Measurements from ENCODE around the gene PDE3A.

PDE3A gene

DNA sequence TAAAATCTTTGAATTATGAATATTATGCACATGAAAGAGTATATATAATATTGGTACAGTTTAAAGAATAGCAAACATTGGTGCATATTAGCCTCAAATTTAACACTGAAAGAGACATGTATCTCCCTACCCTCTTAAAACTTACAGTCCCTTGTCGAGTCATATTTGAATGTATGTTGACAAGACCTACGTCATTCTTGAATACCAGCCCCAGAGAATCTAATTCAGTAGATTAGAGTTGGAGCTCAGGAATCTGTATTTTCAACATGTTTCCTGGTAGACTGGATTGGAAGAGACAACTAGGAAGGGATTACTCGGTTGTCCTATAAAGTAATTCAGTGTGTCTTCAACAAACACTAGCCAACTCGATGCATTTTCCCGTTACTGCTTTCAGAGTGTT is 104.8 kb downstream of the PDE3A start:
- no peaks in the 10 kb centered on the region for H3K36me3 Mint-ChIP-seq (ENCODE audit: low read depth)
- no peaks in the 10 kb centered on the region for H3K9me3 Mint-ChIP-seq
- no peaks in the 10 kb centered on the region for H3K4me1 Mint-ChIP-seq (ENCODE audit: low read depth)
- no peaks in the 10 kb centered on the region for H3K27me3 Mint-ChIP-seq (ENCODE audit: low read depth)
- no peak overlapping the region for H3K27ac Mint-ChIP-seq
- no peak overlapping the region for H3K4me3 Mint-ChIP-seq

DNA sequence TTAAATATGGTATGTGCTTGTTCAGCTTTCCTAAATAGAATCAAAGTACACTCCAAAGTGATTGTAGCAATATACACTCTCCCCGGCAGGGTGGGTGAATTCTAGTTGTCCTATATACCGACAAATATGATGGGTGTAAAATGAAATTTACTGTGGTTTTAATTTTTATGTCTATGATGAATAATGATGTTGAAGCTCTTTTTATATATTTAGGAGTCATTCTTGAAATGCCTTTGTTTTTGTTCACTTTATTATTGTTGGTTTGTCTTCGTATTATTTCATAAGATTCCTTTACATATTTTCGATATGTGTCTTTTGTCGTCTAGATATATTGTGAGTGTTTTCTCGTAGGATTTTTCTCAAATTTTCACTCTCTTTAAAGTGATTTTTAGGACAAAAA is 105.7 kb downstream of the PDE3A start:
- Mint-ChIP-seq H3K27me3 (ENCODE audit: low read depth) (no peaks in the 10 kb centered on the region), H3K27ac (no peak overlapping the region), H3K4me1 (ENCODE audit: low read depth) (no peaks in the 10 kb centered on the region), H3K4me3 (no peak overlapping the region), H3K36me3 (ENCODE audit: low read depth) (no peaks in the 10 kb centered on the region), H3K9me3 (no peaks in the 10 kb centered on the region)

DNA sequence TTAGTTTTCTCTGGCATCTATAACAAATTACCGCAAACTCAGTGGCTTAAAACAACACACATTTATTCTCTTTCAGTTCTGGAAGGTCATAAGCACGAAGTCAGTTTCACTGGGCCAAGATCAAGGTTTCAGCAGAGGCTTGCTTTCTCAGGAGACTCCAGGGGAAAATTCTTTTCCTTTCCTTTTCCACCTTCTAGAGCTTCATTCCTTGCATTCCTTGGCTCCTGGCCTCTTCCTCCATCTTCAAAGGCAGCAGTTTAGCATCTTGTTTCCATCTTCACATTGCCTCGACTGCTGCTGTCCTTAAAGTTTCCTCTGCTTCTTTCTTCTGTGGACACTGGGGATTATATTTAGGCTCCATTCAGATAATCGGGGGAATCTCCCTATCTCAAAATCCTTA is 106.1 kb downstream of the PDE3A start:
- H3K4me1 Mint-ChIP-seq (ENCODE audit: low read depth) = no peaks in the 10 kb centered on the region
- no peak overlapping the region for H3K4me3 Mint-ChIP-seq
- H3K36me3 Mint-ChIP-seq (ENCODE audit: low read depth) = no peaks in the 10 kb centered on the region
- H3K27me3 Mint-ChIP-seq (ENCODE audit: low read depth) = no peaks in the 10 kb centered on the region
- H3K27ac Mint-ChIP-seq = no peak overlapping the region
- H3K9me3 Mint-ChIP-seq = no peaks in the 10 kb centered on the region

- Mint-ChIP-seq H3K4me3 (no peak overlapping the region), H3K36me3 (ENCODE audit: low read depth) (no peaks in the 10 kb centered on the region), H3K27me3 (ENCODE audit: low read depth) (no peaks in the 10 kb centered on the region), H3K4me1 (ENCODE audit: low read depth) (no peaks in the 10 kb centered on the region), H3K9me3 (no peaks in the 10 kb centered on the region), H3K27ac (no peak overlapping the region)
Measured at GRCh38 chr12:20475542-20475941, 107.2 kb downstream of the PDE3A start.

DNA sequence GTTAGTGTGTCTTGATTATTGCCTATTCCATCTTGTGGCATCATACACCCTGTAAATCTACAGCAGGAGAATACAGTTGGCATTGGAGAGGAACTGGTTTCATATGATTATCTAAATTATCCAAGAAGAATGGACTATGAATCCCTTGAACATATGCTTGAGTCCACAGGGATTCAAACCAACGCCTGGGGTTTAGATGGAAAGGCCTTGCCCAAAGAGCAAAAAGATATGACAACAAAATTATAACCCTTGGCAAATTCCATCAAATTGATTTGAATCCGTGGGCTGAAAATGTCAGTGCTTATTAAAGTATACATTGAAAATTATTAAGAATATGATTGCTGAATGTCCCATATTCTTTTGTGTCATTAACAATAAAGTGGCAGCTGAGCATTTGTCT is 108.2 kb downstream of the PDE3A start:
- H3K36me3 Mint-ChIP-seq (ENCODE audit: low read depth) = no peaks in the 10 kb centered on the region
- H3K4me1 Mint-ChIP-seq (ENCODE audit: low read depth) = no peaks in the 10 kb centered on the region
- no peak overlapping the region for H3K4me3 Mint-ChIP-seq
- no peaks in the 10 kb centered on the region for H3K27me3 Mint-ChIP-seq (ENCODE audit: low read depth)
- no peaks in the 10 kb centered on the region for H3K9me3 Mint-ChIP-seq
- H3K27ac Mint-ChIP-seq = no peak overlapping the region

DNA sequence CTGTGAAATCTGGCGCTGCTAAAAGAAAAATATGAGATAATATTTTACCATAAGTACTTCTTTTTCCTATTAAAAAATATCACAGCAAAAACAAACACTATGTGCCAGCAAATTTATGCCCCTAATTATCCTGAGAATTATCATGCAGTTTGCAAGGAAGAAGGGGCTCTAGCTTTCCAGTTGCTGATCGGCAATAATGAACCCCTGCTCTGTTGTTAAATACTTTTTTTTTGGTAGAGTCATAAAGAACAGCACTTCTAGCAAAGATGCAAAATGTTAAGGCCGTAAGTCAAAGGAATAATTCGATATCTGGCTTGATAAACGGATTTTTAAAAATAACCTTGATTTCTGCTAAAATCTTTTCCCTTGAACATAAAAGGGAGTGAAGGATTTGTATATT is 108.9 kb downstream of the PDE3A start:
- Mint-ChIP-seq H3K4me1 (ENCODE audit: low read depth) (no peaks in the 10 kb centered on the region), H3K4me3 (no peak overlapping the region), H3K9me3 (no peaks in the 10 kb centered on the region), H3K27ac (no peak overlapping the region), H3K27me3 (ENCODE audit: low read depth) (no peaks in the 10 kb centered on the region), H3K36me3 (ENCODE audit: low read depth) (no peaks in the 10 kb centered on the region)

DNA sequence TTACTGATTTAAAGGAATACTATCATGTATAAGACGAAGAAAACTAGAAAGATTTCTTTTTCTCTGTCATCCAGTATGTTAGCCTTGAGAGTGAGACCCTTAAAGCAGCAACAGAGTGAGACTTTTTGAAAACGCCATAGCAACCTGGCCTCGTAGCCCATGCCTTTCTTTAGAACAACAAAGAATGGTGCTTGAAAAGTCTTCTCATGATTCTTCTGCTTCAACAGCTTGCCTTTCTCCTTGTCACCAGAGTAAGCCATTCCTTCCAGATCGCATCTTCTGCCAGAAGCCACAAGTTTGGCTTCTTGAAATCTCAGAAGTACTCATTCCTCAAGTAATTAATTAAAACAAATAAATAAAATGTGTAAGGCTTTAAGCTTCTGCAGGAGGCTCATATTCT is 109.3 kb downstream of the PDE3A start:
- H3K27me3 Mint-ChIP-seq (ENCODE audit: low read depth) = no peaks in the 10 kb centered on the region
- H3K9me3 Mint-ChIP-seq = no peaks in the 10 kb centered on the region
- H3K4me1 Mint-ChIP-seq (ENCODE audit: low read depth) = no peaks in the 10 kb centered on the region
- no peaks in the 10 kb centered on the region for H3K36me3 Mint-ChIP-seq (ENCODE audit: low read depth)
- H3K27ac Mint-ChIP-seq = no peak overlapping the region
- H3K4me3 Mint-ChIP-seq = no peak overlapping the region

- Mint-ChIP-seq H3K36me3 (ENCODE audit: low read depth) (no peaks in the 10 kb centered on the region), H3K4me1 (ENCODE audit: low read depth) (no peaks in the 10 kb centered on the region), H3K27me3 (ENCODE audit: low read depth) (no peaks in the 10 kb centered on the region), H3K27ac (no peak overlapping the region), H3K4me3 (no peak overlapping the region), H3K9me3 (no peaks in the 10 kb centered on the region)
Measured at GRCh38 chr12:20482491-20483054, 114.2 kb downstream of the PDE3A start.

- H3K4me1 Mint-ChIP-seq (ENCODE audit: low read depth) = no peaks in the 10 kb centered on the region
- no peaks in the 10 kb centered on the region for H3K27me3 Mint-ChIP-seq (ENCODE audit: low read depth)
- no peaks in the 10 kb centered on the region for H3K9me3 Mint-ChIP-seq
- H3K27ac Mint-ChIP-seq = no peak overlapping the region
- H3K36me3 Mint-ChIP-seq (ENCODE audit: low read depth) = no peaks in the 10 kb centered on the region
- H3K4me3 Mint-ChIP-seq = no peak overlapping the region
Measured at GRCh38 chr12:20483776-20484175, 115.4 kb downstream of the PDE3A start.

DNA sequence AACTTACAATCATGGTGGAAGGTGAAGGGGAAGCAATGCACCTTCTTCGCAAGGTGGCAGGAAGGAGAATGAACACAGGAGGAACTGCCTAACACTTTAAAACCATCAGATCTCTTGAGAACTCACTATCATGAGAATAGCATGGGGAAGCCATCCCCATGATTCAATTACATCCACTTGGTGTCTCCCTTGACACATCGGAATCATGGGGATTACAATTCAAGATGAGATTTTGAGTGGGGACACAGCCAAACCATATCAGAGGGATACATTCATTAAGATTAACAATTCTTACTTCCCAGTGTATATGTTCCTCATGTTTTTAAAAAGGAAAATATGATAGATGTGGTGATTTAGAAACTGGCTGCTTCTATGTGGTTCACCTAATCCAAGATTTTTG is 117.9 kb downstream of the PDE3A start:
- no peaks in the 10 kb centered on the region for H3K9me3 Mint-ChIP-seq
- H3K27ac Mint-ChIP-seq = no peak overlapping the region
- no peaks in the 10 kb centered on the region for H3K27me3 Mint-ChIP-seq (ENCODE audit: low read depth)
- H3K4me1 Mint-ChIP-seq (ENCODE audit: low read depth) = no peaks in the 10 kb centered on the region
- no peaks in the 10 kb centered on the region for H3K36me3 Mint-ChIP-seq (ENCODE audit: low read depth)
- no peak overlapping the region for H3K4me3 Mint-ChIP-seq

GRCh38 chr12:20487519-20487918 is 119.2 kb downstream of the PDE3A start:
- no peak overlapping the region for H3K4me3 Mint-ChIP-seq
- H3K4me1 Mint-ChIP-seq (ENCODE audit: low read depth) = peaks cover 2% of the 10 kb centered on the region
- no peaks in the 10 kb centered on the region for H3K27me3 Mint-ChIP-seq (ENCODE audit: low read depth)
- no peaks in the 10 kb centered on the region for H3K9me3 Mint-ChIP-seq
- no peaks in the 10 kb centered on the region for H3K36me3 Mint-ChIP-seq (ENCODE audit: low read depth)
- H3K27ac Mint-ChIP-seq = no peak overlapping the region

DNA sequence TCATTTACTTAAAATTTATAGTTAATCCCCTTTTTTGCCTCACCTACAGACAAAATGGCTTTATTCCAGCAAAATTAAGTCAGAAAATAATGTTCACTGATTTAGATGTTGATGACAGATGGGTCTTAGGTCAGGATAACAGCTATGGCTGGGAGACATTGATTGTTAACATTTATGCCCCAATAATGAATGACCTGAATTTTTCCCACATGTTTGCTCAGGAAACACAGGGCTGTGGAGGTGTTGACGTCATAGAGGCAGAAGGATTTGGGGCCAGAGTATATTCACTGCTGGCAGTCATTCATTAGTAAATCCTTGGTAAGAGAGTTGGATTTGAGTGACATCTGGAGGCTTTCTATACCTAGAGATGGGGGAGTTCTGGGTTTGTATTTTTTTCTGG is 121.3 kb downstream of the PDE3A start:
- Mint-ChIP-seq H3K4me1 (ENCODE audit: low read depth) (peaks cover 2% of the 10 kb centered on the region), H3K27ac (no peak overlapping the region), H3K27me3 (ENCODE audit: low read depth) (no peaks in the 10 kb centered on the region), H3K4me3 (no peak overlapping the region), H3K36me3 (ENCODE audit: low read depth) (no peaks in the 10 kb centered on the region), H3K9me3 (no peaks in the 10 kb centered on the region)

DNA sequence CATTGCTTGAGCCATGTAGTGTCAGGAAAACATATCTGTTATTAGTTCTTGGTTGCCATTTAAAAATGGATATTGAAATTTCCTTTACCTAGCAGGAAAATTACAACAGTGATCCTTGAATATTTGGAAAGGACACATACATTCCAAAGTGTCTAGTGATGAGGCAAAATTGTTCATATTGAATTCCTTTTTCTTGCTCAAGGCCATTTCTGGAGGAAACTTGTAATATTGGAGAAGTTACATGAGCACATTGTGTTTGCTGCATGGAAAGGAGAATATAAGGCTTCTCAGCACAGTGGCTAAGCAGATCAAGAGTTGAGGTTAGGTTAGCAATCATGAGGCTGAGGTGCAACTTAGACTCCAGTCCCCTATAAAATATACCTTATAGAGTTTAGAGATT is 121.9 kb downstream of the PDE3A start:
- no peaks in the 10 kb centered on the region for H3K27me3 Mint-ChIP-seq (ENCODE audit: low read depth)
- H3K4me1 Mint-ChIP-seq (ENCODE audit: low read depth) = peaks cover 2% of the 10 kb centered on the region
- H3K27ac Mint-ChIP-seq = no peak overlapping the region
- no peaks in the 10 kb centered on the region for H3K9me3 Mint-ChIP-seq
- no peak overlapping the region for H3K4me3 Mint-ChIP-seq
- H3K36me3 Mint-ChIP-seq (ENCODE audit: low read depth) = no peaks in the 10 kb centered on the region

DNA sequence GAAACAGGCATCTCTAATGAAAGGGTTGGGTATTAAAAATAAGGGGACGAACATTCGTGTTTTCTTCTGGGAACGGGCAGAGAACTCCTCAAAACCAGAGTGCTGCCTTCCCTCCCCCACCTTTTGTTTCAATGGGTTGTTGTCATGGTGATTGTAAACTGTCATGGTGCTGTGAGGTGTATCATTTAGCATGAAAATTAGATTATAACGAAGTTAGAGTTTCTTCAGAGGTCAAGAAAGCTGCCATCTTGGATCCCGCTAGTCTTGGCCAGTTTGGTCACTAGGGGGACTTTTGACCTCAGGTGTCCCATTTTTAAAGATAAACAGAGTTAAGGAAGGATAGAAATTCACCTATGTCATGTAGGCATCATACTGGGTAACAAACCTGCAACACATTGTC is 123.0 kb downstream of the PDE3A start:
- H3K27ac Mint-ChIP-seq = no peak overlapping the region
- peaks cover 2% of the 10 kb centered on the region for H3K4me1 Mint-ChIP-seq (ENCODE audit: low read depth)
- no peaks in the 10 kb centered on the region for H3K9me3 Mint-ChIP-seq
- no peaks in the 10 kb centered on the region for H3K27me3 Mint-ChIP-seq (ENCODE audit: low read depth)
- no peak overlapping the region for H3K4me3 Mint-ChIP-seq
- no peaks in the 10 kb centered on the region for H3K36me3 Mint-ChIP-seq (ENCODE audit: low read depth)

- no peak overlapping the region for H3K27ac Mint-ChIP-seq
- no peaks in the 10 kb centered on the region for H3K27me3 Mint-ChIP-seq (ENCODE audit: low read depth)
- H3K36me3 Mint-ChIP-seq (ENCODE audit: low read depth) = no peaks in the 10 kb centered on the region
- H3K4me1 Mint-ChIP-seq (ENCODE audit: low read depth) = peaks cover 2% of the 10 kb centered on the region
- H3K4me3 Mint-ChIP-seq = no peak overlapping the region
- no peaks in the 10 kb centered on the region for H3K9me3 Mint-ChIP-seq
Measured at GRCh38 chr12:20492251-20492760, 124.0 kb downstream of the PDE3A start.

DNA sequence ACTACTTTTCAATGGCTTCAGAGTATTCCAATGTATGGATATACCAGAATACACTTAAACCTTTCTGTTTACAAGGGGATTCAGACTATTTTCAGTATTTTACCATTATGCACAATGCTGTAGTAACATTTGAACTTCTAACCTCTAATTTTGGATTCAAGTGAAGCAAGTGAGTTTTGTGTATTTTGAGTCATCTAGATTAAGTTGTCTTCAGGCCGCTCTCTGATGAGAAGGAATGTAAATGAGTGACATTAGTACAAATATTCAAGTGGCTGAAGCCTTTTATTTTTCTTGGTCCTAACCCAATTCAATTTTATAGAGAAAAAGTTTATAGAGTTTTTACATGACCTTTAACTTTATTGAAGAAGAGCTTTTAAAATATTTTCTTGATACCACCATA is 125.6 kb downstream of the PDE3A start:
- Mint-ChIP-seq H3K4me1 (ENCODE audit: low read depth) (peaks cover 2% of the 10 kb centered on the region), H3K27ac (no peak overlapping the region), H3K9me3 (no peaks in the 10 kb centered on the region), H3K36me3 (ENCODE audit: low read depth) (no peaks in the 10 kb centered on the region), H3K4me3 (no peak overlapping the region), H3K27me3 (ENCODE audit: low read depth) (no peaks in the 10 kb centered on the region)
